Thyroid gland (tissue), 4 donors: ENCODE measurements around the gene SOX30.

ENCODE experiments used
- POLR2A ChIP-seq, 2 donors: fragments of 450-650 bp; IDR thresholded peaks; one replicate each; pipeline ENCODE4 v1.6.1; 2017; ENCODE audit warnings: antibody characterized with exemption in 2 of 2, mild to moderate bottlenecking in 2 of 2, moderate library complexity in 1 of 2
- TF ChIP-seq, protein P1 (sequence below), 6 experiments: fragments of 200-600 bp in 3 of 6; fragments of 450-650 bp in 3 of 6; sonication (generic) in 3 of 6; IDR thresholded peaks; one replicate each; pipeline ENCODE4 v1.5.1; 2016 to 2019; ENCODE audit warnings: antibody characterized with exemption in 6 of 6, mild to moderate bottlenecking in 2 of 6, inconsistent platforms in 1 of 6, moderate library complexity in 1 of 6

DNA sequence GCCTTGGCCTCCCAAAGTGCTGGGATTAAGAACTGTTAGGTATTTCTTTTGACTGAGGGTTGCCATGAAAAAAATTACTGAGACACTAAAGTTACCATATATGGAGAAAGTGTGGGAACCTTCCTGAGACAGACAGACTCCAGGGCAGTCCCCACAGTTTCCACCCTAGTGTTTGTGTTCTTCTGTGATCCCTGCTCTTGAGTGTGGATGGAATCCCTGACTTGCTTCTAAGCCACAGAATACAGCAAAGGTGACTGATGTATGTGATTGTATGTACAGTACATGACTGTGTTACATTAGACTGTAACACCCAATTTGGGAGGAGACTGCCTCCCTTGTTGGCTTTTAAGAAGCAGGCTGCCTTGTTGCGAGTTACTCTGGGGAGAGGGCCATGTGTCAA is 52.0 kb downstream of the SOX30 start:
- TF ChIP-seq, protein P1, sequence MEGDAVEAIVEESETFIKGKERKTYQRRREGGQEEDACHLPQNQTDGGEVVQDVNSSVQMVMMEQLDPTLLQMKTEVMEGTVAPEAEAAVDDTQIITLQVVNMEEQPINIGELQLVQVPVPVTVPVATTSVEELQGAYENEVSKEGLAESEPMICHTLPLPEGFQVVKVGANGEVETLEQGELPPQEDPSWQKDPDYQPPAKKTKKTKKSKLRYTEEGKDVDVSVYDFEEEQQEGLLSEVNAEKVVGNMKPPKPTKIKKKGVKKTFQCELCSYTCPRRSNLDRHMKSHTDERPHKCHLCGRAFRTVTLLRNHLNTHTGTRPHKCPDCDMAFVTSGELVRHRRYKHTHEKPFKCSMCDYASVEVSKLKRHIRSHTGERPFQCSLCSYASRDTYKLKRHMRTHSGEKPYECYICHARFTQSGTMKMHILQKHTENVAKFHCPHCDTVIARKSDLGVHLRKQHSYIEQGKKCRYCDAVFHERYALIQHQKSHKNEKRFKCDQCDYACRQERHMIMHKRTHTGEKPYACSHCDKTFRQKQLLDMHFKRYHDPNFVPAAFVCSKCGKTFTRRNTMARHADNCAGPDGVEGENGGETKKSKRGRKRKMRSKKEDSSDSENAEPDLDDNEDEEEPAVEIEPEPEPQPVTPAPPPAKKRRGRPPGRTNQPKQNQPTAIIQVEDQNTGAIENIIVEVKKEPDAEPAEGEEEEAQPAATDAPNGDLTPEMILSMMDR (IDR thresholded peaks at IDR 0.05), result no peak
- no peak for TF ChIP-seq POLR2A (IDR thresholded peaks at IDR 0.05)
